G401 (cell line): ENCODE measurements around the gene YPEL3. TPM values are rescaled to one million over a fixed set of nuclear protein-coding genes. Genes with fewer than 3 reads are reported as not detected.
"Not testable (repeated sequence)": the region's sequence is repeated elsewhere in the genome, so short reads cannot be mapped to it uniquely, and the experiment has no call there.

Experiments used
- DNase-seq: peaks from one replicate; pipeline ENCODE4 v3.0.0-alpha.2; 2015; ENCODE audit warnings: low spot score
- in situ Hi-C: cut with HindIII; loops from 2 replicates; pipeline ENCODE4 v1.10.0; 2016; ENCODE audit warnings: low sequenced_read_pairs, mixed read lengths
- total RNA-seq: library from RNA; depleted of rRNA; stranded (reverse); fragments of >200 nt; shearing (Covaris generic); gene quantifications from 2 replicates; pipeline ENCODE4 v1.2.3, GENCODE V29; 2014; rRNA removed

Gene YPEL3, protein sequence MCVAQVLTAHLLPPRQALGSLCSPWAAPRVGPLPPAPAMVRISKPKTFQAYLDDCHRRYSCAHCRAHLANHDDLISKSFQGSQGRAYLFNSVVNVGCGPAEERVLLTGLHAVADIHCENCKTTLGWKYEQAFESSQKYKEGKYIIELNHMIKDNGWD
- not detected in 2 replicates for total RNA-seq

DNA sequence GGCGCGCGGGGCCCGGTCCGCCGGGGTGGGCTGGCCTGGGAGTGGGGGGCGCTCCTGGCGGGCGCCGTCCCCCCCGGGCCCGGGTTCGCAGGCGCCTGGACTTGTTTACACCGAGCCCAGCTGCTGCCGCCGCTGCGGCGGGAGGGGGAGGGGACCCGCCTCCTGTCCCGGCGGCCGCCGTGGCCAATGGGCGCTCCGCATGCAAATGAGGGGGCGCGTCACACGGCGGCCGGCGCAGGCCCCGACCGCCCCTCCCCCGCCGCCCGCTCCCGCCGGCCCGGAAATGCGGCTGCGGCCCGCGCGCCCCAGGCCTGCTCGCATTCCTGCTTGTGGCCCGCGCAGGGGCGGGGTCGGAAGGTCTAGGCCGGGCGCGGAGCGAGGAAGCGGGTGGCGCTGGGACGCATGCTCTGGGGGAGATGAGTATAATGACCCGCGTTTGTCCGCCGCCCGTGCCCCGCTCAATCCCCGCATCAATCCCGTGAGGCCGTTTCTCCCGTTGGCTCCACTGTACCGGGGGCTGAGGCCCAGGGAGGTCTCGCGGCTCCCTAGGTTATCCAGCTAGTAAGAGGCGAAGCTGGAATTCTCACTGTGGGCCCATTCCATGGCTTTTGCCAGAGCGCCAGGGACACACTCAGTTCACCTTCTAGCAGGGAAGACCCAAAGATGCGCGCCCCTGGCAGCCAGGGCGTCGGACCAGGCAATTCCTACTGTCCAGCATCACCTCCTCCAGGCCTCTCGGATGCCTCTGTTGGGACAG, at the start of gene YPEL3:
TSS of gene YPEL3 (minus strand) at position 109 of the 757 bp plus-strand sequence. CDS start 731 bp downstream, outside the sequence.
- peak; percentile 89 for DNase-seq
- in situ Hi-C loops = no loop called here

DNA sequence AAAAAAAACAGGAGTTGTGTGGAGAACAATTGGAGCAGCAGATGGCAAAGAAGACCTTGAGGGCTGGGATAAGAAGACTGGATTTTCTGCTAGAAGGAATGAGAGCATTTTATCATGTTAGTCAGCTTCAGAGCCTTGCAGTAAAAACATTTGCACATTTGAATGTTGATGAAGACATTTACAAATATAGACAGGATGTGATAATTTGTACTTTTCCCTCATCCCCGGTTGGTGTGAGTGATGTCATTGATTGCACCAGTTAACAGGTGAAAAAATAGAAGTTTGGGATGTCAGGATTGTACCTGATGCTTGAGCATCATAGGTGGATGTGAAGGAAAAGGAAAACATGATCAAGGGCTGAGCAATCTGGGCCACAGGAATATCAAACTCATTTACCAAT, 49.6 kb upstream of the YPEL3 start:
- in situ Hi-C loops = no loop called here

DNA sequence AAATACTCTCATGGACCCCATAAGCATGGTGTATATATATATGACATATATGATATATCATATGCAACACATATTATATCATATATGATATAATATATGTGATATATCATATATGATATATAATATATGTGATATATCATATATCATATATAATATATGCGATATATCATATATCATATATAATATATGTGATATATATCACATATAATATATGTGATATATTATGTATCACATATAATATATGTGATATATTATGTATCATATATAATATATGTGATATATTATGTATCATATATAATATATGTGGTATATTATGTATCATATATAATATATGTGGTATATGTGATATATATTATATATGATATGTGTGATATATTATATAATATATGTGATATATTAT, 48.9 kb upstream of the YPEL3 start:
- DNase-seq = no peak
- in situ Hi-C loops = no loop called here

More for the DNA sequence above, 49.6 kb upstream of the YPEL3 start:
- DNase-seq = no peak

DNA sequence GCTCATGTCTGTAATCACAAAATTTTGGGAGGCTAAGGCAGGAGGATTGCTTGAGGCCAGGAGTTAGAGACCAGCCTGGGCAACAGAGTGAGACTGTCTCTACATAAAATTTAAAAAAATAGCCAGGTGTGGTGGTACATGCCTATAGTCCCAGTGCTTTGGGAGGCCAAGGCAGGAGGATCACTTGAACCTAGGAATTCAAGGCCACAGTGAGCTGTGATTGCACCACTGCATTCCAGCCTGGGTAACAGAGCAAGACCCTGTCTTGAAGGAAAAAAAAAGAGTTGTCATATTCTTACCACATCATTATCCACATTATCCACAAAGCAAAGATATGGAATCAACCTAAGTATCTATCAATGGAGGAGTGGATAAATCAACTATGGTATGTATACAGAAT, 48.0 kb upstream of the YPEL3 start:
- no peak for DNase-seq
- in situ Hi-C loops = no loop called here

- no peak for DNase-seq
- in situ Hi-C loops = no loop called here
These were observed 47.3 kb upstream of the YPEL3 start for GRCh38 chr16:30143347-30143702.

DNA sequence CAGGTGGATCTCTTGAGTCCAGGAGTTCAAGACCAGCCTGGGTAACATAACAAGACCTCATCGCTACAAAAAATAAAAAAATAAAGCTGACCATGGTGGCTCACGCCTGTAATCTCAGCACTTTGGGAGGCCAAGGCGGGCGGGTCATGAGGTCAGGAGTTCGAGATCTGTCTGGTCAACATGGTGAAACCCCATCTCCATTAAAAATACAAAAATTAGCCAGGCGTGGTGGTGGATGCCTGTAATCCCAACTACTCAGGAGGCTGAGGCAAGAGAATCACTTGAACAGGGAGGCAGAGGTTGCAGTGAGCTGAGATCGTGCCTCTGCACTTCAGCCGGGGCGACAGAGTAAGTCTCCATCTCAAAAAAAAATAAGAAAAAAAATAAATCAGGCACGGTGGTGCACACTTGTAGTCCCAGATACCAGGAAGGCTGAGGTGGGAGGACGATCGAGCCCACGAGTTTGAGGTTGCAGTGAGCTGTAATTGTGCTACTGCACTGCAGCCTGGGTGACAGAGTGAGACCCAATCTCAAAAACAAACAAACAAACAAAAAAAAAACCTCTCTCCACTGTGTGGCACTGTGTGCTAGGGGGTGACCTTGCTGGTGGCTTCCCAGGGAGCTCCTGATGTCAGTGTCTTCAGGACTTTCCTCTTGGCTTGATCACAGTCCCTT, 46.8 kb upstream of the YPEL3 start:
- in situ Hi-C loops = no loop called here

GRCh38 chr16:30141750-30142149, 45.7 kb upstream of the YPEL3 start:
- in situ Hi-C loops = no loop called here
- no peak for DNase-seq

More for the DNA sequence above, 46.8 kb upstream of the YPEL3 start:
- peak; percentile 14 for DNase-seq

DNA sequence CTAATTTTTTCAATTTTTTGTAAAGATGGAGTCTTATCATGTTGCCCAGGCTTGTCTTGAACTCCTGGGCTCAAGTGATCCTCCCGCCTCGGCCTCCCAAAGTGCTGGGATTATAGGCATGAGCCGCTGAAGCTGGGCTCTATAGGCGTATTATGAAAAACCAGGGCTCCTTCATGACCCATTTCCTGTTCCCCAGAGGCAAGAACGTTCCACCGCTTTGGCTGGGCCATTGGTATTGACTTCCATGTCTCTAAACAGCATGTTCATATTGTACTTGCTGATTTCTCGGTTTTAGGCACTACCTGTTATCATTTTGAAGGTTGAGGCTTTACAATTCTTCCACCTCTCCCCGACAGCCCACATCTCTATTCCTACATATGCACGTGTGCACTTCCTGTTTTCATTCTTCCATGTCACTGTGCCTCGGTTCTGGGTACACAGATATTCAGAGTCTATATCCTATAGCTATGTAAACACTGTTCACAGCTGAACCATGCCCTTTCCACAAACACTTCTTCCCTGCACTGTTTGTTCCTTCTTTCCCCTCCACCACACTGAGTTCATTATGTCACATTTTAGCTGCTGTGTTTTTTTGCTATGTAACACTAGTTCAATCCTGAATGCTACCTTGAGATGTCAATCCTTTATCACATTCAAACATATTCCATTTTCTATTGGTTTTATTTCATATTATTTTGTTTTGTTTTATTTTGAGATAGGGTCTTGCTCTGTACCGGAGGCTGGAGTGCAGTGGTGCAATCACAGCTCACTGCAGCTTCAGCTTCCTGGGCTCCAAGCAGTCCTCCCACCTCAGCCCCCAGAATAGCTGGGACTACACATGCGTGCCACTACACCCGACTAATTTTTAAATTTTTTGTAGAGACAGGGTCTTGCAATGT, 43.8 kb upstream of the YPEL3 start:
- DNase-seq = no peak
- in situ Hi-C loops = no loop called here

- no peak for DNase-seq
- in situ Hi-C loops = no loop called here
These were observed 41.9 kb upstream of the YPEL3 start for GRCh38 chr16:30137897-30138296.

DNA sequence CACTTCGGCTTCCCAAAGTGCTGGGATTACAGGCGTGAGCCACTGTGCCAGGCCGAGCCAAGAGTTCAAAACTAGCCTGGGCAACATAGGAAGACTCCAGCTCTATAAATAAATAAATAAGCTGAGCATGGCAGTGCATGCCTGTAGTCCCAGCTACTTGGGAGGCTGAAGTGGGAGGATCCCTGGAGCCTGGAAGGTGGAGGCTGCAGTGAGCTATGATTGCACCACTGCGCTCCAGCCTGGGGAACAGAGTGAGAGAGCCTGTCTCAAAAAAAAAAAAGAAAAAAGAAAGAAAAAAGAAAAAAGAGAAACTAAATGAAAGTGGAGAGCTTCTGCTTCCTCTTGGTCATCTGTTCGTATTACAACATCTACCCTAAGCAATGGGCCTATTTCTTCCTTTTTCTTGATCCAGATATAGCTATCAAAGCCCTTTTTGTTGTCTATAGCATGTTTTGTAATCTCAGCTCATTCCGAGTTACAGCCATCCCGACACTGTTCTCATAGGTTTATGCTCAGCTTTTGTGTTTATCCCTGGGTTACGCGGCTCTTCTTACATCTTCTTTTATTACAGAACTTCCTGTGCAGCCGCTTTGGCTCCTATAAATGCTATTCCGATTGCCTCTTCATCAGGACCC, 41.1 kb upstream of the YPEL3 start:
- no peak for DNase-seq
- in situ Hi-C loops = no loop called here

DNA sequence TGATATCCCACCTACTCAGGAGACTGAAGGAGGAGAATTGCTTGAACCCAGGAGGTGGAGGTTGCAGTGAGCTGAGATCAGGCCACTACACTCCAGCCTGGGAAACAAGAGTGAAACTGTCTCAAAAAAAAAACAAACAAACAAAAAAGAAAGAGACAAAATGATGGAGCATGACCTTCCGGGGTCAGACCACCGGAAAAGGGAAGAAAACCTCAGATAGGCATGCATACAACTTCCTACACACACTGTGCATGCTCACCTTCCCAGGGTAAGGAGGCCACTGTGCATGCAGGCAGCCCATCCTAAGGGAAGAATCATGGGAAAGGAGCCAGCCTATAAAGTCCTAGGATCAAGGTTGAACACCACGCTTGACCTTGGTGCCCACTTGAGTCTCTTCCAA, 36.6 kb upstream of the YPEL3 start:
- in situ Hi-C loops = no loop called here
- DNase-seq = no peak

GRCh38 chr16:30131869-30132475, 36.0 kb upstream of the YPEL3 start:
- in situ Hi-C loops = no loop called here
- no peak for DNase-seq

- in situ Hi-C loops = no loop called here
These were observed 32.0 kb upstream of the YPEL3 start for GRCh38 chr16:30127993-30128392.

DNA sequence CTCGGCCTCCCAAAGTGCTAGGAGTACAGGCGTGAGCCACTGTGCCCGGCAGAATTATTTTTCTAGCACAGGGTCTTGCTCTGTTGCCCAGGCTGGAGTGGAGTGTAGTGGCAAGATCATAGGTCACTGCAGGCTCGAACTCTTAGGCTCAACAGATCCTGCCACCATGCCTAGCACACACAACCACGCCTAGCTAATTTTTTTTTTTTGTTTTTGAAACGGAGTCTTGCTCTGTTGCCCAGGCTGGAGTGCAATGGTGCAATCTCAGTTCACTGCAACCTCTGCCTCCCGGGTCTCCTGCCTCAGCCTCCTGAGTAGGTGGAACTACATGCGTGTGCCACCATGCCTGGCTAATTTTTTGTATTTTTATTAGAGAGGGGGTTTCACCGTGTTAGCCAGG, 29.7 kb upstream of the YPEL3 start:
- in situ Hi-C loops, DNase-seq: not testable (repeated sequence)

More at GRCh38 chr16:30127993-30128392, 32.0 kb upstream of the YPEL3 start:
- no peak for DNase-seq

DNA sequence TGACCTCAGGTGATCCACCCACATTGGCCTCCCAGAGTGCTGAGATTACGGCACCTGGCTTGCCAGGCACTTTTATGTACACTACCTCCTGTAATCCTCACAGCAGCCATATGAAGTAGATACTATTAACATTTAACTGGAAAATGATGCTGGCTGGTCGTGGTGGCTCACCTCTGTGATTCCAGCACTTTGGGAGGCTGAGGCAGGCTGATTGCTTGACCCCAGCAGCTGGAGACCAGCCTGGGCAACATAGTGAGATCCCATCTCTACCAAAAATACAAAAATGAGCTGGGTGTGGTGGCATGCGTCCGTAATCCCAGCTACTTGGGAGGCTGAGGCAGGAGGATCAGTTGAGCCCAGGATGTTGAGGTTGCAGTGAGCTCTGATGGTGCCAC, 29.0 kb upstream of the YPEL3 start:
- in situ Hi-C loops = no loop called here

DNA sequence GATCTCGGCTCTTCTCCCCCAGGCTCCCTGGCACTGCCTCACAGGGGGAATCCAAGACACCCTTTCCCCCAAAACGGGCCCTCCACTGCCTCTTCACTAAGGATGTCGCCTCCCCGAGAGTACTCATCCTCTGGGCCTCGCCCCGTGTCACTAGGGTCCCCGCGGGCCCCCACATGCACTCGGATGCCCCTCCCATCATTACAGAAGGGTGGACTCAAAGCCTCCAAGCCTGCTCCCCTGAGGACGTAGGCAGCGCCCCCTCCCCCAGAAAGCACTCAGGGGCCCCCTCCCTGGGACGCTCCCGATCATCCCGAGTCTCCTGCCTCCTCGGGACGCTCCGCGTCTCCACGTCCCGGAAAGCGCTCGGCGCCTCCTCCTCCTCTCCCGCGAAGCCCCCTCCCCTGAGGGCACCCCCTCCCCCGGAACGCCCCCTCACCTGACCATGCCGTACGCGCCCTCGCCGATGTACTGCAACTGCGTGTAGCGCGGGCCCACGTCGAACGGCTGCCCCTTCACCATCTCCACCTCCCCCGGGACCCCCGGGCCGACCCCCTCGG, 26.7 kb upstream of the YPEL3 start:
- DNase-seq = peak; percentile 9
- in situ Hi-C loops = no loop called here

More for the DNA sequence above, 29.0 kb upstream of the YPEL3 start:
- no peak for DNase-seq

DNA sequence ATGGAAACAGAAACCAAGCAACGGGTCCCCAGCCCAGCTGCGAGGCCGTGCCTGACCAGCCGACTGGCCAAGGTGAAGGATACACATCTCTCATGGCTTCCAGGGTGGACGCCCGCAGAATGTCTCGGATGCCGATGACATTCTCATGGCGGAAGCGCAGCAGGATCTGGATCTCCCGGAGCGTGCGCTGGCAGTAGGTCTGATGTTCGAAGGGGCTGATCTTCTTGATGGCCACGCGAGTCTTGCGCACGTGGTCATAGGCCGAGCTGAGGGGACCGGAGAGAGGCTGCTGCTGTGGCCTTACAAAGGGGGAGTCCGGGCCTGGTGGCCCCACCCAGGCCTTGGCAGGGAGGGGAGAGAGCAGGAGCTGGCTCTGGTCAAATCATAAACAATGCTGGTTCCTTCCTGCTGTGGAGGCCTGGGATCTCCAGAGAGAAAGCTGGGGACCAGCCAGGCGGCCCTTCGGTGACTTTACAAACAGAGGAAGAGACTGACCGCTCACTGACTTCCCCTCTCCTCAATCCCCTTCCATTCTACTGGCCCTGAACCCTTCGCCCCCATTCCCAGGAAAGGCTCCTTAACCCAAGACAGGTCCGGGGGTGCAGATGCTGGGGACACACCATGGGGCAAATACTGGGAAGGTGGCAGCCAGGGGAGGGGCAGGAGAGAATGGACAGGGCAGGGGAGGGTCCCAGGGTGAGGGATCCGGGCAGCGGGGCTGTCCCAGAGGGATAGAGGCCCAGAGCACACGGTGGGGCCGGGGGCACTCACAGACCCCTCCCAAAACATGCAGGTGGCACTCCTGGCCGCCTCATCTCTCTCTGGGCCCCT, 25.9 kb upstream of the YPEL3 start:
- peak; percentile 34 for DNase-seq
- in situ Hi-C loops = no loop called here
